SK-N-SH (cell line): ENCODE results near the gene MAST4. TPM values are rescaled to one million over a fixed set of nuclear protein-coding genes. Genes with fewer than 3 reads are reported as not detected.

ENCODE experiments used
- CTCF ChIA-PET: fragments of 300-600, 350-600 bp; formaldehyde crosslinking; extraction: SDS; loops from one replicate; lab custom pipeline; 2021; lab: Yijun Ruan, JAX
- POLR2A ChIA-PET: fragments of 350-600 bp; sonication (Branson Sonifier 250); formaldehyde crosslinking; extraction: SDS; loops from one replicate; lab custom pipeline; 2020; ENCODE audit warnings: antibody characterized with exemption, inconsistent platforms; lab: Yijun Ruan, JAX
- DNase-seq: peaks from one replicate; pipeline ENCODE4 v3.0.0; 2012
- H2AFZ ChIP-seq: fragments of 200-600 bp; sonication (generic); 2 replicates; pipeline ENCODE4 v1.8.1; 2016; ENCODE audit warnings: antibody characterized with exemption, mild to moderate bottlenecking, low read depth
- H3F3A ChIP-seq: fragments of 200-600 bp; sonication (generic); replicated peaks from 2 replicates; pipeline ENCODE3; 2016; ENCODE audit warnings: antibody characterized with exemption, mild to moderate bottlenecking; ENCODE audit not compliant: insufficient read depth
- H3K27ac ChIP-seq, 2 experiments: fragments of 200-500 bp in 1 of 2; fragments of 200-600 bp in 1 of 2; sonication (Bioruptor generic) in 1 of 2; sonication (generic), shearing (Covaris generic) in 1 of 2; 2 replicates each; pipeline versions ENCODE4 v1.5.1 to v1.6.1; 2014 to 2016; ENCODE audit warnings: low read depth in 2 of 2, inconsistent platforms in 1 of 2, low read length in 1 of 2, mild to moderate bottlenecking in 1 of 2, mixed read lengths in 1 of 2
- H3K27me3 ChIP-seq: fragments of 200-600 bp; sonication (generic), shearing (Covaris generic); 2 replicates; pipeline ENCODE4 v1.6.1; 2016; ENCODE audit warnings: mixed run types; ENCODE audit not compliant: insufficient read depth
- H3K36me3 ChIP-seq, 2 experiments: fragments of 200-500 bp in 1 of 2; fragments of 200-600 bp in 1 of 2; sonication (Bioruptor generic) in 1 of 2; sonication (generic) in 1 of 2; replicated peaks in 1 of 2; 2 replicates each; pipeline versions ENCODE3 to v1.5.1; 2014 to 2016; ENCODE audit warnings: low read length in 1 of 2, mild to moderate bottlenecking in 1 of 2; ENCODE audit not compliant: insufficient read depth in 2 of 2, control insufficient read depth in 1 of 2
- H3K4me1 ChIP-seq, 2 experiments: fragments of 200-500 bp in 1 of 2; fragments of 200-600 bp in 1 of 2; sonication (Bioruptor generic) in 1 of 2; sonication (generic), shearing (Covaris generic) in 1 of 2; 2 replicates each; pipeline versions ENCODE4 v1.5.1 to v1.6.1; 2014 to 2016; ENCODE audit warnings: low read depth in 1 of 2, low read length in 1 of 2, mixed run types in 1 of 2; ENCODE audit not compliant: insufficient read depth in 2 of 2, control insufficient read depth in 1 of 2
- H3K4me2 ChIP-seq: fragments of 200-600 bp; sonication (generic), shearing (Covaris generic); 2 replicates; pipeline ENCODE4 v1.6.1; 2017; ENCODE audit warnings: mixed run types
- H3K4me3 ChIP-seq, 2 experiments: fragments of 200-500 bp in 1 of 2; fragments of 200-600 bp in 1 of 2; sonication (Bioruptor generic) in 1 of 2; sonication (generic), shearing (Covaris generic) in 1 of 2; 2 replicates each; pipeline versions ENCODE4 v1.5.1 to v1.8.1; 2014 to 2016; ENCODE audit warnings: low read depth in 2 of 2, inconsistent platforms in 1 of 2, low read length in 1 of 2, mild to moderate bottlenecking in 1 of 2, mixed read lengths in 1 of 2, moderate library complexity in 1 of 2
- H3K79me2 ChIP-seq: fragments of 200-600 bp; sonication (generic); 2 replicates; pipeline ENCODE4 v1.8.1; 2017; ENCODE audit warnings: mild to moderate bottlenecking; ENCODE audit not compliant: insufficient read depth
- H3K9ac ChIP-seq: fragments of 200-600 bp; sonication (generic); 2 replicates; pipeline ENCODE4 v1.6.1; 2017; ENCODE audit warnings: mixed run types
- H3K9me2 ChIP-seq: fragments of 200-600 bp; sonication (generic); 2 replicates; pipeline ENCODE4 v1.6.1; 2017; ENCODE audit warnings: mixed run types
- H3K9me3 ChIP-seq: fragments of 200-600 bp; sonication (generic); 2 replicates; pipeline ENCODE4 v1.6.1; 2017; ENCODE audit warnings: mixed run types, mild to moderate bottlenecking, moderate library complexity
- H4K20me1 ChIP-seq: fragments of 200-600 bp; sonication (generic); 2 replicates; pipeline ENCODE4 v1.6.1; 2017; ENCODE audit warnings: mild to moderate bottlenecking, mixed run types; ENCODE audit not compliant: insufficient read depth
- CHD2 ChIP-seq: fragments of 150-350 bp; IDR thresholded peaks from 2 replicates; pipeline ENCODE4 v1.6.1; 2018; ENCODE audit warnings: low read length; ENCODE audit not compliant: partially characterized antibody
- ELF1 ChIP-seq: IDR thresholded peaks from 2 replicates; pipeline ENCODE4 v1.4.0; 2012
- EZH2phosphoT487 ChIP-seq: fragments of 200-600 bp; sonication (generic); IDR thresholded peaks from 2 replicates; pipeline ENCODE4 v1.6.1; 2017; ENCODE audit warnings: low read depth, mixed run types, mild to moderate bottlenecking, antibody characterized with exemption, moderate library complexity, borderline replicate concordance
- FOSL2 ChIP-seq: IDR thresholded peaks from 2 replicates; pipeline ENCODE4 v1.4.0; 2012; ENCODE audit warnings: low read depth, mild to moderate bottlenecking, moderate library complexity, borderline replicate concordance
- GABPA ChIP-seq: IDR thresholded peaks from 2 replicates; pipeline ENCODE4 v1.4.0; 2012; ENCODE audit warnings: low read depth, mild to moderate bottlenecking
- GATA2 ChIP-seq: sonication (generic); formaldehyde crosslinking; IDR thresholded peaks from 2 replicates; pipeline ENCODE4 v1.5.0; 2020; ENCODE audit warnings: mild to moderate bottlenecking, missing genetic modification reagents
- JUND ChIP-seq: IDR thresholded peaks from 2 replicates; pipeline ENCODE4 v1.4.0; 2012
- MEF2A ChIP-seq: IDR thresholded peaks from 2 replicates; pipeline ENCODE4 v1.4.0; 2012; ENCODE audit warnings: low read depth, borderline replicate concordance
- PBX3 ChIP-seq: IDR thresholded peaks from 2 replicates; pipeline ENCODE4; 2012
- RAD21 ChIP-seq: IDR thresholded peaks from 2 replicates; pipeline ENCODE4 v1.6.1; 2012; ENCODE audit warnings: mild to moderate bottlenecking, low read length
- RCOR1 ChIP-seq: fragments of 150-350 bp; IDR thresholded peaks from 2 replicates; pipeline ENCODE4 v1.6.1; 2017; ENCODE audit warnings: antibody characterized with exemption, low read length
- RFX5 ChIP-seq: IDR thresholded peaks from 2 replicates; pipeline ENCODE4 v1.6.1; 2012; ENCODE audit warnings: mild to moderate bottlenecking, improper control_type of control experiment, low read length
- RXRA ChIP-seq: IDR thresholded peaks from 2 replicates; pipeline ENCODE4 v1.4.0; 2012; ENCODE audit warnings: low read depth, mild to moderate bottlenecking, borderline replicate concordance
- SIN3A ChIP-seq: IDR thresholded peaks from 2 replicates; pipeline ENCODE4 v1.6.1; 2012; ENCODE audit warnings: low read depth, mild to moderate bottlenecking, low read length, moderate library complexity, borderline replicate concordance
- SMC3 ChIP-seq: IDR thresholded peaks from 2 replicates; pipeline ENCODE4 v1.6.1; 2012; ENCODE audit warnings: low read depth, low read length, improper control_type of control experiment
- TCF12 ChIP-seq: IDR thresholded peaks from 2 replicates; pipeline ENCODE4 v1.4.0; 2012
- TEAD4 ChIP-seq: IDR thresholded peaks from 2 replicates; pipeline ENCODE4 v1.4.0; 2012; ENCODE audit warnings: mild to moderate bottlenecking, borderline replicate concordance; ENCODE audit not compliant: insufficient read depth
- USF1 ChIP-seq: IDR thresholded peaks from 2 replicates; pipeline ENCODE4 v1.4.0; 2012; ENCODE audit warnings: low read depth, borderline replicate concordance
- ZBTB33 ChIP-seq: IDR thresholded peaks from 2 replicates; pipeline ENCODE4 v1.4.0; 2012; ENCODE audit warnings: low read depth, borderline replicate concordance
- WGBS: methylation state at CpG from one replicate; pipeline ENCODE4 v1.1.6; 2017; ENCODE audit warnings: low lambda C conversion rate; 5-methylcytosine and 5-hydroxymethylcytosine counted together
- polyA plus RNA-seq, 3 experiments: library from polyadenylated mRNA; depleted of rRNA; stranded (reverse); fragments of >200 nt; gene quantifications; 2 replicates each; pipeline ENCODE4 v1.2.3, GENCODE V29; 2012
- TF ChIP-seq, protein P1 (sequence below): IDR thresholded peaks from 2 replicates; pipeline ENCODE4 v1.4.0; 2012; ENCODE audit warnings: low read depth
- TF ChIP-seq, protein P2 (sequence below): IDR thresholded peaks from 2 replicates; pipeline ENCODE4 v1.6.1; 2012; ENCODE audit warnings: mild to moderate bottlenecking, low read depth, low read length, moderate library complexity

Gene MAST4
- polyA plus RNA-seq, 1 of the 3 experiments (the other 2 are of a cell fraction), result 2.2 TPM

DNA sequence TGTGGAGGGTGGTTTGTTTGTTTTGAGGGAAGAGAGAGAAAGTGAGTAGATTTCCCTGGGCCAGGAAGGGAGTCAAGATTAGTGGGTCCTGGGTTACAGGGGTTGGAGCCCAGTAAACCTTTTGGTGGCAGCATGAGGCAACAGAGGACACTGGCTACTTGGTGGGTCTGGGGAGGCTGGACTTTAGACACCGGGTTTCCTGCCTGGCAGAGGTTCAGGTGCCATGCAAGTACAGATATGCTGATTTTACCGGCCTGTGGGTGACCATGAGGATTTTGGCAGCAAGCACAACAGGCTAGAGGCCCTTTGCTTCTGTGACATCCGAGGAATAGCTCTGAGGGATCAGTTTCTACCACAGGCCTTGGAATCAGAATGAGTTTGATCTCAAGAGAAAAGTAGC, 18.9 kb downstream of the MAST4 start:
- Histone ChIP-seq H3K27ac (no peak overlapping the region), H3K79me2 (no peaks in the 10 kb centered on the region), H3K9me2 (no peaks in the 10 kb centered on the region), H3K9me3 (no peaks in the 10 kb centered on the region), H3K27me3 (no peaks in the 10 kb centered on the region), H3K4me1 (no peaks in the 10 kb centered on the region), H3K4me2 (no peak overlapping the region), H3K4me3 (no peak overlapping the region), H3F3A (no peaks in the 10 kb centered on the region), H2AFZ (no peak overlapping the region), H4K20me1 (no peaks in the 10 kb centered on the region), H3K36me3 (no peaks in the 10 kb centered on the region), H3K9ac (no peak overlapping the region)
- no peak for DNase-seq
- WGBS, result 10% methylated on average over 3 of the region's 3 CpGs
- ChIA-PET CTCF (no interaction called here), POLR2A (no interaction called here)
- TF ChIP-seq RAD21, result no peak
- TF ChIP-seq RFX5, result no peak
- no peak for TF ChIP-seq JUND
- no peak for TF ChIP-seq SIN3A
- no peak for TF ChIP-seq CHD2
- TF ChIP-seq, protein P1, sequence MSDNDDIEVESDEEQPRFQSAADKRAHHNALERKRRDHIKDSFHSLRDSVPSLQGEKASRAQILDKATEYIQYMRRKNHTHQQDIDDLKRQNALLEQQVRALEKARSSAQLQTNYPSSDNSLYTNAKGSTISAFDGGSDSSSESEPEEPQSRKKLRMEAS, result no peak
- TF ChIP-seq PBX3, result no peak
- TF ChIP-seq GATA2 (CRISPR knock-in tag), result no peak
- no peak for TF ChIP-seq SMC3
- no peak for TF ChIP-seq ZBTB33
- no peak for TF ChIP-seq RXRA
- no peak for TF ChIP-seq FOSL2
- no peak for TF ChIP-seq TCF12
- no peak for TF ChIP-seq EZH2phosphoT487
- no peak for TF ChIP-seq USF1
- TF ChIP-seq ELF1, result no peak

DNA sequence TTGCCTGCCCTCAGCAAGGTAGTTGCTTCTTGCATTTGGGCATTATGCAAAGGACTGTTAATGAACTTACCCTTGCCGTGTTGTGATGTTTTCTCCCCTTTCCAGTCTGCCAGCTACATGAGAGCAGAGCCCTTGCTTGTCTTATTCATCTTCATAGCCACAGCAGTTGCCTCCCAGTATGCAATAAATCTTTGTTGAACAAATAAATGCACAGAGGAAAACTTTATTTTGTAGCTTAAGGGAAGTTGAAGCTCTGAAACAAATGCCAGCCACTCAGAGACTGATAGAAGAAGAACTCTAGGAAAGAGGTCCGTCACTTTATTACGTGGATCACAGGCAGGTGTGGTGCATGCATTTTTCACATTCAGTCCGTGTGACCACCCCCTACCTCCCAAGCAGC, 19.7 kb downstream of the MAST4 start:
- Histone ChIP-seq H3K4me3 (no peak overlapping the region), H3K9ac (no peak overlapping the region), H3K27me3 (no peaks in the 10 kb centered on the region), H3K79me2 (no peaks in the 10 kb centered on the region), H3K36me3 (no peaks in the 10 kb centered on the region), H3K4me1 (no peaks in the 10 kb centered on the region), H3K9me2 (no peaks in the 10 kb centered on the region), H4K20me1 (no peaks in the 10 kb centered on the region), H3K27ac (no peak overlapping the region), H2AFZ (no peak overlapping the region), H3K9me3 (no peaks in the 10 kb centered on the region), H3K4me2 (no peak overlapping the region), H3F3A (no peaks in the 10 kb centered on the region)
- WGBS, result 28% methylated on average over 4 of the region's 4 CpGs
- POLR2A ChIA-PET, result no interaction called here
- CTCF ChIA-PET, result no interaction called here
- no peak for DNase-seq
- TF ChIP-seq RAD21 (no peak), PBX3 (no peak), ELF1 (no peak), JUND (no peak), RCOR1 (no peak), TEAD4 (no peak), FOSL2 (no peak), MEF2A (no peak), SMC3 (no peak), TCF12 (no peak), GABPA (no peak)
- TF ChIP-seq, protein P2, sequence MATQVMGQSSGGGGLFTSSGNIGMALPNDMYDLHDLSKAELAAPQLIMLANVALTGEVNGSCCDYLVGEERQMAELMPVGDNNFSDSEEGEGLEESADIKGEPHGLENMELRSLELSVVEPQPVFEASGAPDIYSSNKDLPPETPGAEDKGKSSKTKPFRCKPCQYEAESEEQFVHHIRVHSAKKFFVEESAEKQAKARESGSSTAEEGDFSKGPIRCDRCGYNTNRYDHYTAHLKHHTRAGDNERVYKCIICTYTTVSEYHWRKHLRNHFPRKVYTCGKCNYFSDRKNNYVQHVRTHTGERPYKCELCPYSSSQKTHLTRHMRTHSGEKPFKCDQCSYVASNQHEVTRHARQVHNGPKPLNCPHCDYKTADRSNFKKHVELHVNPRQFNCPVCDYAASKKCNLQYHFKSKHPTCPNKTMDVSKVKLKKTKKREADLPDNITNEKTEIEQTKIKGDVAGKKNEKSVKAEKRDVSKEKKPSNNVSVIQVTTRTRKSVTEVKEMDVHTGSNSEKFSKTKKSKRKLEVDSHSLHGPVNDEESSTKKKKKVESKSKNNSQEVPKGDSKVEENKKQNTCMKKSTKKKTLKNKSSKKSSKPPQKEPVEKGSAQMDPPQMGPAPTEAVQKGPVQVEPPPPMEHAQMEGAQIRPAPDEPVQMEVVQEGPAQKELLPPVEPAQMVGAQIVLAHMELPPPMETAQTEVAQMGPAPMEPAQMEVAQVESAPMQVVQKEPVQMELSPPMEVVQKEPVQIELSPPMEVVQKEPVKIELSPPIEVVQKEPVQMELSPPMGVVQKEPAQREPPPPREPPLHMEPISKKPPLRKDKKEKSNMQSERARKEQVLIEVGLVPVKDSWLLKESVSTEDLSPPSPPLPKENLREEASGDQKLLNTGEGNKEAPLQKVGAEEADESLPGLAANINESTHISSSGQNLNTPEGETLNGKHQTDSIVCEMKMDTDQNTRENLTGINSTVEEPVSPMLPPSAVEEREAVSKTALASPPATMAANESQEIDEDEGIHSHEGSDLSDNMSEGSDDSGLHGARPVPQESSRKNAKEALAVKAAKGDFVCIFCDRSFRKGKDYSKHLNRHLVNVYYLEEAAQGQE, result no peak
